ENCODE results near the gene OR9I1.

The OR9I1 gene, protein sequence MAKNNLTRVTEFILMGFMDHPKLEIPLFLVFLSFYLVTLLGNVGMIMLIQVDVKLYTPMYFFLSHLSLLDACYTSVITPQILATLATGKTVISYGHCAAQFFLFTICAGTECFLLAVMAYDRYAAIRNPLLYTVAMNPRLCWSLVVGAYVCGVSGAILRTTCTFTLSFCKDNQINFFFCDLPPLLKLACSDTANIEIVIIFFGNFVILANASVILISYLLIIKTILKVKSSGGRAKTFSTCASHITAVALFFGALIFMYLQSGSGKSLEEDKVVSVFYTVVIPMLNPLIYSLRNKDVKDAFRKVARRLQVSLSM

DNA sequence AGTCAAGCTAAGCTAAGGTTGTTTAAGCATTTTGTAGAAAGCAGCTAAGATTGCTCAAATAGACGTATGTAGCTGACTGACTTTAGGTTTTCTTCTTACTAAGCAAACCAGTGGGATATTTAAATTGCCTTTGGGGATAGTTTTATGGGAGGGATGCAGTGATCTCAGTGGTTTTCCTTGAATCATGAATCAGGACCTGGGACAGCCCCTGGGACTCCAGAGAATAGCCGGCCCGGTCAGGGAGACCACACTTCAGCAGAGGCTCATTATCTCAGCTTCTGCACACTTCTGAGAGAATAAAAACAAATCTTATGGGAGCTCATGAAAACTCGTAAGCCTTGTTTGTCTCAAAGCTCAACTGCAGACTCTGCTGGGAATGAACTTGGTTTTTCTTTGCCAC lies at the start of gene OR9I1:
OR9I1 (minus strand) TSS at position 62 of the 400 bp plus-strand sequence. CDS start 6,086 bp downstream, outside the sequence.
- DNase-seq, result no peak

DNA sequence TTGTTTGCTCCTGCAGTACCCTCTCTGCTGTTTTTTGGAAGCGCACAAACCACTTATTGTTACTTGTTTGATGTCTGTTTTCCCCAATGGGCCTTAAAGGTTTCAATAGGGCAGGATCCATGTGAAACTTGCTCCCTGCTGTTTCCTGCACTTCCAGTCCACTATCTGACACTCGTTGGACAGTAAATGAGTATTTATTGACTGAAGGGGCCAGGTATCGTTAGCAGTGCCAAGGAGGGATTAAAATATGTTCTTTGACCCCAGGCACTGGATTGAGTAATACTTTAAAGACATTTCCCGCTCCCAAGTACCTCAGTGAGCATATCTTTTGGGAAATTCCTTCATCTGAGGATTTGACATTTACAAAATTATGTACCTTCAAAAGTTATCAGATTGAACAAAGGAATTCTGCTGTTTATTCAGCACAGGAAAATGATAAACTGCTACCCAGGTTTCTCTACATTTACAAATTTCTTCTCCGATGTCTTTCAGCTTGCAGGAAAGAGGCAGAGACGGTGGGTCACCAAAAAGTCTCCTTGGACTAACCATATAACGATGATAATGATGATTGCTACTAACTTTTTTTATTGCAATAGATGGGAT lies 40.3 kb upstream of the OR9I1 start:
- DNase-seq, result no peak

DNA sequence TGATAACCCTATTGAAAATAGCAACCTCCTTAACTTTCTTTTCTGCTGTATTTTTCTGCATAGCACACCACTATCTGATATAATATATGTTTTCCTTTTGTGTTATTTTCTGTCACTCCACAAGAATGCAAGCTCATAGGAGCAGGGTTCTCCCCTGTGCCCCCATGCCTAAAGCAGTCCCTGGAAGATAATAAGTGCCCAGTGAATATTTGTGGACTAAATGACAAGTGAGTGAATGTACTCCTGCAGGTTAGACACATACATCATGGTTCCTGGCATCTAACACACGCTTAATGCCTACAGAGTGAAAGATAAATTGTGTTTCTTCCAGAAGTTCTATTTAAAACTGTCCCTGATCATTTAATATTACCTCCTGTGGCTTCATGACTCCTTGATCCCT lies 39.7 kb upstream of the OR9I1 start:
- no peak for DNase-seq

DNA sequence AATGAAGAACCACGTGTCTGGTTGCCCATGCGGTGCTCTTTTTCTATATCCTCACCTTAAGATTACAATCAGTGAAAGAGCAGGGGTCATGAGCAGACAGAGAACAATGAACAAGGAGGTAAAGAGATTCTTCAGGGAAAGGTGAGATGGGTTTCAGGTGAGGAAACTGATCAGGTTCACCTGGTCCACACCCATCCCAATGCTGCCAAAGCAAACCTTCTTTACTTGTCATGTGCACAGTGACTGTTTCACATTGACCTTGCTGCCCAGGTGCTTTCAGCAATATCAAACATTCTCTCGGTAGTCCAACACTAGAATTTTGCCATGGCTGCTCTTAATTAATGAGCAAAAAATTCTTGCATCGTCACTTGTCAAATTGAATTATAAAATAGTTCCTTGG lies 39.1 kb upstream of the OR9I1 start:
- no peak for DNase-seq

DNA sequence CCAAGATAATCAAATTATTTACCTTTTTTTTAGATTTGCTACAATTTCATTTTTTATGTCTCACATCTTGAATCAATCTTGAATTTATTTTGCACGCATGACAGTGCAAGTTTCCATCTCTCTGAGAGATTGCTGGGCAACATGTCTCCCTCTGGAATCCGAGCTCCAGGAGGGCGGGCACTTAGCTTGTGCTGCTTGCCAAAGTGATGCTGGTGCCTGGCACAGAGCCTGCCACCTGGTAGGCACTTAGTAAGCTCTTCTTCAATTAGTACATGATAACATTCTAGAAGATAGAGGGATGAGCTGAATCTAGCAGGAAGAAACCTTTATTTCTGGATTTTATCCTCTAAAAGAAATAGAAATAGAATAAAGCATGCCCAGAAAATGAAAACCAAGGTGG lies 27.5 kb upstream of the OR9I1 start:
- DNase-seq, result no peak

DNA sequence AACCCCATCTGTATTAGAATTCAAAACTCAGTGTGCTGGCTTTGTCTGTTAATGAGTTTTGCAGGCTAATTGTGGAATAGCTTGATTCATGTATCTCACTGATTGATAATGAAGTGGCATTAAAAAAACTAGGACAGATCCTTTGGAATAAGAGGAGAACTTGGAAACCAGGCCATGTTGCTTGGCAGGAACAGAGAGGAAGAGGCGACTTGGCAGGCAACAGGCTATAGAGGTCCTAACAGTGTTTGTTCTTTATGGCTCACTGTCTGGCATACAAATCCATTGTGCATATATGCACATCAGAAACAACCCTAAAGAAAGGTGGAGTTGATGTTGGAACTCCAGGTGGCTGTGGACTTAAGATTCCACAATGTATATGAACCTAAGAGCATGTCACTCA lies 17.4 kb upstream of the OR9I1 start:
- DNase-seq, result no peak

DNA sequence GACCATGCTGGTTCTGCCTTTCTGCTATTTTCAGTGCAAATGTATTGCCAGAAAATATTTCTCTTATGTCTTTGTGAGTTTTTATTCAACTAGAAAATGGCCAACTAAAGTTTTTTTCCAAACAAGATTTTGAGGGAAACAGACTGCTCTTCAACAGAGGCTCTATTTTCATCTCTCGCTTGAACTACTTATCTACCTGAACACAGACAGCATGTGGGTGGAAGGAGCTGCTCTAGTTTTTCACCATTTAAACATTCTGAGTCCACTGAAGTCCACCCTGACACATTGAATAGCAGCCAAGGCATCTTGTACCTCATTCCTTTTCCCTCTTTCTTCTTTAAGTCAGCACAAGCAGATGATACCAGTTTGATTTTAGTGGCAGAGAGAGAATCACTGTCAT lies 9.8 kb upstream of the OR9I1 start:
- no peak for DNase-seq

DNA sequence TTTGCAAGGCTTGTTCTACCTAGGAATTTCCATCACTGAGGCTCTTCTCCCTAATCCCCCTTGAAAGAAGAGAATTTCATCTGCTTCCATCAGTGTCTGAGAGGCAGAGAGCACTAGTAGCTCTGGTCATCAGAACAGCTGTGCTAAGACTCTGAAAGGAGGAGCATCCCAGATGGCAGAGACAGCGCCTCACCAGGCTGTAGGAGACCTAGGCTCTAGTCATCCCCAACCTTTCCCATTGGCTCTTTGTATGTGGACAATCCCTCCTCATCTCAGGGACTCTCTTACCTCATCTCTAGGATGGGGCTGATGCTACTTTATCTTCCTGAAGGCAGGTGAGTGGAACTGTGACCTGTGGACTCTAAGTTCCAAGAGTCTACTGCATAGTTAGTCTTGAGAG lies 8.8 kb upstream of the OR9I1 start:
- DNase-seq, result no peak

DNA sequence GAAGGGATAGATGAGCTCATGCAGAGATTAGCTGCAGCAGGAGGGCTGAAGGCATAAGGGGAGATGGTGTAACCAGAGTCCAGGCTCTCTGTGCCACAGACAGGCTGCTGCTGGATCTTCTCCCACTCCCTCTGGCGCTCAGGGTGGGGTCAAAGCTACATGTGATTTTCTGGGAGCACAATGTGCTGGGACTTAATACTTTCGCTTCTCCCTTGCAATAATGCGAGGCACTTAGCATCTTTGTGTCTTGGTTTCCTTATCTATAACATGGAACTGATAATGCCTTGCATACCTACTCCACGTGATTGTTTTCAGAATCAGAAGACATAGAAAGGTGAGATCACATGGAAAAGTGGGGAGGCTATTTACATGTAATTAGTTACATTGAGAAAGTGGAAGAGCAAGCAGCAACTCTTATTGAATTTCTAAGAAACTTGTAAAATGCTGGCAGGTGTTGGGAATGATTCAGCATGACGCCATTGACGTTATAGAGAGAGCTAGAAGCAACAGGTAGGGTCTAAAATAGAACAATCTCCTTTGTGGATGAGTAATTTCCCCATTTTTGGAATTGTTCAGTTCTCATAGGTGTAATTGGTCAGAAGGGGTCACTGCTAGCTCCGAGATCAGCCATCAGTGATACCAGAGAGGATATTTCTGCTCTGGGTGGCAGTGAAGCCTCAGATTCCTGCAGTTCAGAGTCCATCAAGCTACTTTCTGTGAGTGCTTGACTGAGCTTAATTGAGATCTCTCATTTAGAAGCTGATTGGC lies 8.2 kb upstream of the OR9I1 start:
- DNase-seq, result no peak

DNA sequence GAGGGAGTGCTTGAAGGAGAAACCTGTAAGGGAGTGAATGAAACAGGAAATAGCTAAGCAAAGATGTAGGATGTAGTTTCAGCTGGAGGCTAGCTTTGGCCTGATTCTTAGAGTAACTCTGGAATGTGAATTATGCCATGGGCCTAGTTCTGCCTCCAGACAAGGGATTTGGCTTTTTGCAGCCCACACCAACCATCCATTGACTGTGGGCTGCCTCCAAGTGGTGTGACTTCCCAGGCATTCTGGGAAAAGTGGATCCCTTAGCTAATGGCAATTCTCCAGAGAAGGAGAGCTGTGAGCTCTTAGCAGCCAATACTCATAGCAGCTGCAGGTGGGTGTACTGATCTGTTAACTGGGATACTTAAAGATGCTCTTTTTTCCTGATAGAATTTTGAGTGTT lies 2.0 kb upstream of the OR9I1 start:
- DNase-seq, result no peak

DNA sequence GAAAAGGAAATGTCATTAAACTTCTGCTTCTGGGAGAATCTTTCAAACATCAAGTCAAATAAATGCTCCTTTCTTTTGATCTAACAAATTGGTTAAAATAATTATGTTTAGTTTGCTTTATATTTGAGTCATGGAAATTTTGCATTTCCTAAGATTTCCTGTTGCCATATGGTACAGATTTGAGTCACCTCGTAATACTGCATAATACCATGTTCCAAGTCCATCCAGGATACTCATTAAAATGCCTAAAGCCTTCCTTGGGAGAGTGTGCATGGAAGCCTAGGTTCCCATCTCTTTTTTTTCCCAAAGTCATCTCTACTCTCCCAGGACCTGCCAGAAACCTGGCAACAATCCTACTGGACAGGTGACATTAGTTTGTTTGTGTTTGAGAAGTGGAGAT lies 4.2 kb downstream of the OR9I1 start:
- DNase-seq, result no peak

DNA sequence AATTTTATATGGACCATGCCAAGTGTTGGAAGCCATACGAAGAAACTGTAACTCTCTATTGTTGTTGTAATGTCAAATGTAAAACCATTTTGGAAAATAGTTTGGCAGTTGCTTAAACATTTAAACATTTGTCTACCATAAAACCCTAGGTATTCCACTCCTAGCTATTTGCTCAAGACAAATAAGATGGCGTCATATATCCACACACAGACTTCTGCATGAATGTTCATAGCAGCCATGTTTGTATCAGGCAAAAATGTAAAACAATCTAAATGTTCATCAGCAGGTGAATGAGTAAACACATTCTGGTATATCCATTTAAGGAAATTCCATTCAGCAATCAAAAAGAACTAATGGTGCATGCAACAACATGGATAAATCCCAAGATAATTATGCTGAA lies 27.9 kb downstream of the OR9I1 start:
- no peak for DNase-seq

DNA sequence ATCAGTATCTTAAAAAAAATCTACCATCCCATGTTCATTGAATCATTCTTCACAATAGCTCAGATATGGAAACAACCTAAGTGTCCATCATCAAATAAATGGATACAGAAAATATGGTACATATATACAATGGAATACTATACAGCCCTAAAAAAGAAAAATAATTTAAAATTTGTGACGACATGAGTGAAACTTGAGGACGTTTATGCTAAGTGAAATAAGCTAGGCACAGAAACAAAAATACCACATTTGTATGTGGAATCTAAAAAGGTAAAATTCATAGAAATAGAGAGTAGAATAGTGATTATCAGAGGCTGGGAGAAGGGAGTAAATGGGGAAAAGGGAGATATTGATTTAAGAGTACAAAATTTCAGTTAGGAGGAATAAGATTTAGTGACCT lies 38.8 kb downstream of the OR9I1 start:
- DNase-seq, result no peak

DNA sequence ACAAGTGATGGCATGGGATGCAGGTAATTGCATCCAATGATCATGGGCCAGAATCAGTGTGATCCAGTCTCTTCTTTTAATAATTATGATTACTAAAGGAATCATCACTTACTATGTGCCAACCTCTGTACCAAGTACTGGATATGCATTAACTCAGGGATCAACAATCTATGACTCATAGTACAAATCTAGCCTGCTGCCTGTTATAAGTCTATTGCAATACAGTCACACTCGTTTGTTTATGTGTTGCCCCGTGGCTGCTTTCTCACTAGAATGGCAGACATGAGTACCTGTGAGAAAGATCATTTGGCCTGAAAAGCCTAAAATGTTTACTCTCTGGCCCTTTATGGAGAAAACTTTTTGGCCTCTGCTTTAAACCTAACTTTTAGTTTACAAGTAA lies 49.5 kb downstream of the OR9I1 start:
- no peak for DNase-seq

DNA sequence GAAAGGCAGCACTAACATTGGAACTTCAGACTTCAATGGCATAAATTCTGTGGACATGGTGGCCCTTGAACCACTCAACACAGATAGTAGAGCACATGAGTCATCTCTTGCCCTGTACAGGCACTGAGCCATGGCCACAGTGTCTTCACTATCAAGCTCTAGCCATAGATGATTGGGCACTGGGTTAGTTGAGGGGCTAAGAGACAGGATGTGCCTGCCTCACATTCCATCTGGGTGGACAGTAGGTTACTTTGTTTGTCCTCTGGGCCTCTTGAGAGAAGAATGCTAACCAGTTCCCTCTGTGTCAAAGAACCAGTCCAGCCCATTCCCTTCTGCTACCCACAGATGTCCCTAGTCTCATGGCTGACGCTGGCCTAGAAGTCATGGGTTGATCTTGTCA lies 54.7 kb downstream of the OR9I1 start:
- no peak for DNase-seq

DNA sequence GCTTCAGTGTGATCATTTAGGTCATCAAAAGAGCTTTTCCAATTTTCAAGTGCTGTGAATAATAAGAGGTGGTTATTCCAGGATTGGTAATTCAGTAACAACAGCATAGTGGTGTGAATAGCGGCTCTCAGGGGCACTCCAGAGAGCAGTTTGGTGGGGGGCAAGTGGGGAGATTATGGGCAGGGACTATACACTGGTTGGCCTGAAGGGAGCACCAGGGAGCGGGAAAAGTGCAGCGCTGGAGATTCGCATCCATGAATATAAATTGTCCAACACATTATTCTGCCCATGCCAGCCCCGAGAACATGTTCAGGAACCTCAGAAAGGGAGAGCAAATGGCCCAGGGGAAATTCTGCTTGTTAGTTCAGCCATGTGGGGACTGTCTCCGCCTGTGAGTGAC lies 56.7 kb downstream of the OR9I1 start:
- no peak for DNase-seq

DNA sequence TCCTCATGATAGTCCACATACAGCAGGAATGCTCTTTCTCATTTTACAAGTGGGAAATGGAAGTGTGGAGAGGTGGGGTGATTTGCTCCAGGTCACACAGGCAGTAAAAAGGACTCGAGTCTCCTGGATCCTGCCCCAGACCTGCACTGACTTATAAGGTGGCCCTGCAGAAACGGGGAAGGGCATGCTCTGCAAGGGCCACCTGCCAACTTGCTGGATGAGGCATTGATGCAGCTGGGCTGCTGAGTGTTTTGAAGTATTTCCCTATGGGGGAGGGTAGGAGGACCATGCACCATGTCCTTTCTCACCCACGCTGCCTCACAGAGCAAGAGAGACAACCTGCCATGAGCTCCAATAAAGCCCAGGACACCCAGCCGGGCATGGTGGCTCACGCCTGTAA lies 57.6 kb downstream of the OR9I1 start:
- no peak for DNase-seq
